K562 (cell line): ENCODE data around the gene RPL36AL. TPM values are rescaled to one million over a fixed set of nuclear protein-coding genes. Genes with fewer than 3 reads are reported as not detected.

Source experiments
- EGR1 ChIP-seq: fragments of 450-650 bp; conservative IDR thresholded peaks from 2 replicates; pipeline ENCODE4 v1.6.1; 2017; ENCODE audit warnings: mild to moderate bottlenecking
- EZH2 ChIP-seq: IDR thresholded peaks from 2 replicates; pipeline ENCODE4 v1.6.1; 2012; ENCODE audit warnings: low read depth, mild to moderate bottlenecking, inconsistent platforms, low read length, borderline replicate concordance
- MAFF ChIP-seq: IDR thresholded peaks from 2 replicates; pipeline ENCODE4 v1.6.1; 2012; ENCODE audit warnings: low read length, improper control_type of control experiment
- MCM7 ChIP-seq, 2 experiments: fragments of 450-650 bp; IDR thresholded peaks; 2 replicates each; pipeline ENCODE4 v1.6.1; 2016 to 2018
- SIN3A ChIP-seq, 2 experiments: fragments of 150-350 bp in 1 of 2; IDR thresholded peaks; 2 replicates each; pipeline ENCODE4 v1.6.1; 2011 to 2016; ENCODE audit warnings: borderline replicate concordance in 2 of 2, low read depth in 2 of 2, low read length in 2 of 2, mild to moderate bottlenecking in 2 of 2, moderate library complexity in 2 of 2; ENCODE audit not compliant: control insufficient read depth in 1 of 2
- WHSC1 ChIP-seq: IDR thresholded peaks from one replicate; pipeline ENCODE4 v1.6.1; 2012; ENCODE audit warnings: low read length, control low read depth, inconsistent platforms
- ZNF165 ChIP-seq: fragments of 250-450 bp; sonication (Bioruptor Pico); IDR thresholded peaks from 2 replicates; pipeline ENCODE4 v1.4.0; 2020; ENCODE audit warnings: borderline replicate concordance
- polyA plus RNA-seq, 8 experiments: library from polyadenylated mRNA; depleted of rRNA in 4 of 8; stranded (reverse) in 5 of 8; unstranded in 3 of 8; fragments of >200 nt; fragmentation: Nextera tagmentation in 2 of 8; fragmentation: Illumina TruSeq in 1 of 8; extraction: Ambion mirVana in 2 of 8; extraction: Trizol in 1 of 8; gene quantifications; 2 replicates each; pipeline versions ENCODE4 v1.2.1 to v1.2.3, GENCODE V29; 2011 to 2014; ENCODE audit warnings: inconsistent platforms in 1 of 8, missing spikeins in 1 of 8
- total RNA-seq, 7 experiments: library from RNA; depleted of rRNA in 6 of 7; stranded (reverse); fragments of >200 nt in 6 of 7; fragmentation: Illumina TruSeq in 2 of 7; extraction: Trizol in 2 of 7; gene quantifications; 2 replicates each; pipeline versions ENCODE4 v1.2.1 to v1.2.3, GENCODE V29; 2011 to 2021; ENCODE audit warnings: low replicate concordance in 1 of 7
- TF ChIP-seq, protein P1 (sequence below): fragments of 450-650 bp; IDR thresholded peaks from 2 replicates; pipeline ENCODE4 v1.6.1; 2016; ENCODE audit warnings: low read depth
- TF ChIP-seq, protein P2 (sequence below): fragments of 450-650 bp; IDR thresholded peaks from 2 replicates; pipeline ENCODE4 v1.6.1; 2016; ENCODE audit warnings: missing biosample characterization, missing genetic modification characterization
- TF ChIP-seq, protein P3 (sequence below): fragments of 250-450 bp; sonication (Bioruptor Pico); IDR thresholded peaks from 2 replicates; pipeline ENCODE4 v1.8.0; 2021; ENCODE audit warnings: borderline replicate concordance, mild to moderate bottlenecking, moderate library complexity; ENCODE audit not compliant: poor library complexity, severe bottlenecking
- TF ChIP-seq, protein P4 (sequence below): fragments of 250-450 bp; sonication (Bioruptor Pico); IDR thresholded peaks from 2 replicates; pipeline ENCODE4 v1.5.0; 2021; ENCODE audit warnings: mild to moderate bottlenecking, borderline replicate concordance
- TF ChIP-seq, protein P5 (sequence below), 2 experiments: fragments of 200-800 bp in 1 of 2; sonication (Bioruptor generic) in 1 of 2; sonication (generic) in 1 of 2; formaldehyde crosslinking in 1 of 2; IDR thresholded peaks in 1 of 2; conservative IDR thresholded peaks in 1 of 2; 2 replicates each; pipeline versions ENCODE4 v1.5.0 to v1.6.1; 2016 to 2020; ENCODE audit warnings: missing compliant biosample characterization in 1 of 2, missing genetic modification characterization in 1 of 2, missing genetic modification reagents in 1 of 2

Gene RPL36AL
- total and polyA plus RNA-seq, 9 of the 15 experiments (the other 6 are each of a cell fraction or from before 2014, with no cell fraction given), result 146 to 674 (median 360) TPM

DNA sequence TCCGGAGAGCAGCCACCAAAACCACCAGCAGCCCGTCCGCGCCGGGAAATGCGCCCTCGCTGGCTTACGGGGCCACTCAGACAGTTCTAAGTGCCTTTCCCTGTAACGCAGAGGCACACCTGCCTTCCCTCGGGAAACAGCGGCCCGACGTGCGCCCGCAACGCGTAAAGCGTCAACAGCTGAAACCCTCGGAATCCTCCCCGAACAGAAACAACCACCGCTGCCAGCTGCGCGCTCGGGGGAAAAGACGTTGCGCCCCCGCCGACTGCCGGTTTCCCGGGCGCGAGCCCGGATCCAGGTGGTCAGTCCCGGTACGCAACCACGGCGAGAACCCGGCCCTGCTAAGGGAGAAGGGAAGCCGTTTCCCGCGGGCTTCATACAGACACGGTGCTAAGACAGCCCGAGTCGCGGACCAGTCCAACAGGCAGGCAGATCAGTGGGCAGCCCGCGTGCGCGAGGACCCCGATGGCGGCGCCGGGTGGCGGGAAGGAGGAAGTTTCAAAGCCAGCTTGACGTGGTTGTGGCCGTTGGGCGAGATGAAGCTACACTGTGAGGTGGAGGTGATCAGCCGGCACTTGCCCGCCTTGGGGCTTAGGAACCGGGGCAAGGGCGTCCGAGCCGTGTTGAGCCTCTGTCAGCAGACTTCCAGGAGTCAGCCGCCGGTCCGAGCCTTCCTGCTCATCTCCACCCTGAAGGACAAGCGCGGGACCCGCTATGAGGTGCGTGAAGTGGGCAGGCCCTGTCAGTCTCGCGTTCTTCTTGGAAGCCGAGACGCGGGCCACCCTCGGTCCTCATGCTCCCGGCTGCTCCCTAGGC, 21.7 kb downstream of the RPL36AL start, which contains the start of gene LRR1 (continued):
- TF ChIP-seq, protein P1, sequence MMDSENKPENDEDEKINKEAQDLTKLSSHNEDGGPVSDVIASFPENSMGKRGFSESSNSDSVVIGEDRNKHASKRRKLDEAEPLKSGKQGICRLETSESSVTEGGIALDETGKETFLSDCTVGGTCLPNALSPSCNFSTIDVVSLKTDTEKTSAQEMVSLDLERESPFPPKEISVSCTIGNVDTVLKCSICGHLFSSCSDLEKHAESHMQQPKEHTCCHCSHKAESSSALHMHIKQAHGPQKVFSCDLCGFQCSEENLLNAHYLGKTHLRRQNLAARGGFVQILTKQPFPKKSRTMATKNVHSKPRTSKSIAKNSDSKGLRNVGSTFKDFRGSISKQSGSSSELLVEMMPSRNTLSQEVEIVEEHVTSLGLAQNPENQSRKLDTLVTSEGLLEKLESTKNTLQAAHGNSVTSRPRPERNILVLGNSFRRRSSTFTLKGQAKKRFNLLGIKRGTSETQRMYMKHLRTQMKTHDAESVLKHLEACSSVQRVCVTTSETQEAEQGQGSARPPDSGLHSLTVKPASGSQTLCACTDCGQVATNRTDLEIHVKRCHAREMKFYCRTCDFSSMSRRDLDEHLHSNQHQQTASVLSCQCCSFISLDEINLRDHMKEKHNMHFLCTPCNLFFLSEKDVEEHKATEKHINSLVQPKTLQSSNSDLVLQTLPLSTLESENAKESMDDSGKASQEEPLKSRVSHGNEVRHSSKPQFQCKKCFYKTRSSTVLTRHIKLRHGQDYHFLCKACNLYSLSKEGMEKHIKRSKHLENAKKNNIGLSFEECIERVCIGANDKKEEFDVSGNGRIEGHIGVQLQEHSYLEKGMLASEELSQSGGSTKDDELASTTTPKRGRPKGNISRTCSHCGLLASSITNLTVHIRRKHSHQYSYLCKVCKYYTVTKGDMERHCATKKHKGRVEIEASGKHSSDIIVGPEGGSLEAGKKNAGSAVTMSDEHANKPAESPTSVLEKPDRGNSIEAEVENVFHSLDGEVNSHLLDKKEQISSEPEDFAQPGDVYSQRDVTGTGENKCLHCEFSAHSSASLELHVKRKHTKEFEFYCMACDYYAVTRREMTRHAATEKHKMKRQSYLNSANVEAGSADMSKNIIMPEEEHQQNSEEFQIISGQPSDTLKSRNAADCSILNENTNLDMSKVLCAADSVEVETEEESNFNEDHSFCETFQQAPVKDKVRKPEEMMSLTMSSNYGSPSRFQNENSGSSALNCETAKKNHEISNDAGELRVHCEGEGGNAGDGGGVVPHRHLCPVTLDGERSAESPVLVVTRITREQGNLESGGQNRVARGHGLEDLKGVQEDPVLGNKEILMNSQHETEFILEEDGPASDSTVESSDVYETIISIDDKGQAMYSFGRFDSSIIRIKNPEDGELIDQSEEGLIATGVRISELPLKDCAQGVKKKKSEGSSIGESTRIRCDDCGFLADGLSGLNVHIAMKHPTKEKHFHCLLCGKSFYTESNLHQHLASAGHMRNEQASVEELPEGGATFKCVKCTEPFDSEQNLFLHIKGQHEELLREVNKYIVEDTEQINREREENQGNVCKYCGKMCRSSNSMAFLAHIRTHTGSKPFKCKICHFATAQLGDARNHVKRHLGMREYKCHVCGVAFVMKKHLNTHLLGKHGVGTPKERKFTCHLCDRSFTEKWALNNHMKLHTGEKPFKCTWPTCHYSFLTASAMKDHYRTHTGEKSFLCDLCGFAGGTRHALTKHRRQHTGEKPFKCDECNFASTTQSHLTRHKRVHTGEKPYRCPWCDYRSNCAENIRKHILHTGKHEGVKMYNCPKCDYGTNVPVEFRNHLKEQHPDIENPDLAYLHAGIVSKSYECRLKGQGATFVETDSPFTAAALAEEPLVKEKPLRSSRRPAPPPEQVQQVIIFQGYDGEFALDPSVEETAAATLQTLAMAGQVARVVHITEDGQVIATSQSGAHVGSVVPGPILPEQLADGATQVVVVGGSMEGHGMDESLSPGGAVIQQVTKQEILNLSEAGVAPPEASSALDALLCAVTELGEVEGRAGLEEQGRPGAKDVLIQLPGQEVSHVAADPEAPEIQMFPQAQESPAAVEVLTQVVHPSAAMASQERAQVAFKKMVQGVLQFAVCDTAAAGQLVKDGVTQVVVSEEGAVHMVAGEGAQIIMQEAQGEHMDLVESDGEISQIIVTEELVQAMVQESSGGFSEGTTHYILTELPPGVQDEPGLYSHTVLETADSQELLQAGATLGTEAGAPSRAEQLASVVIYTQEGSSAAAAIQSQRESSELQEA, result no peak
- TF ChIP-seq EGR1 (no peak), ZNF165 (no peak), EZH2 (no peak), MAFF (no peak), MCM7 (IDR thresholded peaks at IDR 0.05) (no peak), WHSC1 (no peak), SIN3A (IDR thresholded peaks at IDR 0.05; ENCODE audit: borderline replicate concordance in 2 of 2, control insufficient read depth in 1 of 2, low read depth in 2 of 2, low read length in 2 of 2) (peak; percentile 3 to 31; a peak in 1 of 4 replicates)
- TF ChIP-seq, protein P2, sequence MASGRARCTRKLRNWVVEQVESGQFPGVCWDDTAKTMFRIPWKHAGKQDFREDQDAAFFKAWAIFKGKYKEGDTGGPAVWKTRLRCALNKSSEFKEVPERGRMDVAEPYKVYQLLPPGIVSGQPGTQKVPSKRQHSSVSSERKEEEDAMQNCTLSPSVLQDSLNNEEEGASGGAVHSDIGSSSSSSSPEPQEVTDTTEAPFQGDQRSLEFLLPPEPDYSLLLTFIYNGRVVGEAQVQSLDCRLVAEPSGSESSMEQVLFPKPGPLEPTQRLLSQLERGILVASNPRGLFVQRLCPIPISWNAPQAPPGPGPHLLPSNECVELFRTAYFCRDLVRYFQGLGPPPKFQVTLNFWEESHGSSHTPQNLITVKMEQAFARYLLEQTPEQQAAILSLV (tag), result no peak
- TF ChIP-seq, protein P3, sequence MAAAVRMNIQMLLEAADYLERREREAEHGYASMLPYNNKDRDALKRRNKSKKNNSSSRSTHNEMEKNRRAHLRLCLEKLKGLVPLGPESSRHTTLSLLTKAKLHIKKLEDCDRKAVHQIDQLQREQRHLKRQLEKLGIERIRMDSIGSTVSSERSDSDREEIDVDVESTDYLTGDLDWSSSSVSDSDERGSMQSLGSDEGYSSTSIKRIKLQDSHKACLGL (CRISPR knock-in tag), result no peak
- TF ChIP-seq, protein P4, sequence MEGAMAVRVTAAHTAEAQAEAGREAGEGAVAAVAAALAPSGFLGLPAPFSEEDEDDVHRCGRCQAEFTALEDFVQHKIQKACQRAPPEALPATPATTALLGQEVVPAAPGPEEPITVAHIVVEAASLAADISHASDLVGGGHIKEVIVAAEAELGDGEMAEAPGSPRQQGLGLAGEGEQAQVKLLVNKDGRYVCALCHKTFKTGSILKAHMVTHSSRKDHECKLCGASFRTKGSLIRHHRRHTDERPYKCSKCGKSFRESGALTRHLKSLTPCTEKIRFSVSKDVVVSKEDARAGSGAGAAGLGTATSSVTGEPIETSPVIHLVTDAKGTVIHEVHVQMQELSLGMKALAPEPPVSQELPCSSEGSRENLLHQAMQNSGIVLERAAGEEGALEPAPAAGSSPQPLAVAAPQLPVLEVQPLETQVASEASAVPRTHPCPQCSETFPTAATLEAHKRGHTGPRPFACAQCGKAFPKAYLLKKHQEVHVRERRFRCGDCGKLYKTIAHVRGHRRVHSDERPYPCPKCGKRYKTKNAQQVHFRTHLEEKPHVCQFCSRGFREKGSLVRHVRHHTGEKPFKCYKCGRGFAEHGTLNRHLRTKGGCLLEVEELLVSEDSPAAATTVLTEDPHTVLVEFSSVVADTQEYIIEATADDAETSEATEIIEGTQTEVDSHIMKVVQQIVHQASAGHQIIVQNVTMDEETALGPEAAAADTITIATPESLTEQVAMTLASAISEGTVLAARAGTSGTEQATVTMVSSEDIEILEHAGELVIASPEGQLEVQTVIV (CRISPR knock-in tag), result no peak
- TF ChIP-seq, protein P5, sequence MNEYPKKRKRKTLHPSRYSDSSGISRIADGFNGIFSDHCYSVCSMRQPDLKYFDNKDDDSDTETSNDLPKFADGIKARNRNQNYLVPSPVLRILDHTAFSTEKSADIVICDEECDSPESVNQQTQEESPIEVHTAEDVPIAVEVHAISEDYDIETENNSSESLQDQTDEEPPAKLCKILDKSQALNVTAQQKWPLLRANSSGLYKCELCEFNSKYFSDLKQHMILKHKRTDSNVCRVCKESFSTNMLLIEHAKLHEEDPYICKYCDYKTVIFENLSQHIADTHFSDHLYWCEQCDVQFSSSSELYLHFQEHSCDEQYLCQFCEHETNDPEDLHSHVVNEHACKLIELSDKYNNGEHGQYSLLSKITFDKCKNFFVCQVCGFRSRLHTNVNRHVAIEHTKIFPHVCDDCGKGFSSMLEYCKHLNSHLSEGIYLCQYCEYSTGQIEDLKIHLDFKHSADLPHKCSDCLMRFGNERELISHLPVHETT (CRISPR knock-in tag; conservative IDR thresholded peaks at IDR 0.05 in 1 of 2, IDR thresholded peaks at IDR 0.05 in 1 of 2), result peak in 1 of 2 experiments; percentile 73; a peak in 2 of 4 replicates
